Suppressor macrophage treated with lipopolysaccharide for 1 hour (primary cell): ENCODE measurements around the gene HDDC2.
"Not testable (repeated sequence)": the region's sequence is repeated elsewhere in the genome, so short reads cannot be mapped to it uniquely, and the experiment has no call there.

Source experiments
- DNase-seq, 3 donors: peaks; one replicate each; pipeline ENCODE4 v3.0.0-alpha.2; 2020 to 2022

The HDDC2 gene

DNA sequence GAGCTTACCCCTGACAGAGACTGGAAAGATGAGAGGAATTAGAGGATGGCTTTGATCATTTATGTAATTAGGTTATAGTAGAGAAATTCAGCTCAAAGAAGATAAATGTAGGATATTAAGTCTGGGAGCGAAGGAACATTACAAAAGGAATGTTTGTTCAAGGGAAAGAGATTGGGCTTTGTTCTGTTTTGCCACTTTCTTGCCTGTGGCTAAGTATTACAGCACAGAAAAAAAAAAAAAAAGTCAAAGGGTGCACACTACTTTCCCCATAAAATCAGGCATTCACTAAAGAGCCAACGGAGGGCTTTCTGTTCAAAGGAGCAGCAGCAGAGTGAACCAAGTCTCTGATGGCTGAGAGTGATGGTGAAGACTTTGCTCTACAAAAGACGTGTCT, 5.0 kb upstream of the HDDC2 start:
- no peak for DNase-seq

DNA sequence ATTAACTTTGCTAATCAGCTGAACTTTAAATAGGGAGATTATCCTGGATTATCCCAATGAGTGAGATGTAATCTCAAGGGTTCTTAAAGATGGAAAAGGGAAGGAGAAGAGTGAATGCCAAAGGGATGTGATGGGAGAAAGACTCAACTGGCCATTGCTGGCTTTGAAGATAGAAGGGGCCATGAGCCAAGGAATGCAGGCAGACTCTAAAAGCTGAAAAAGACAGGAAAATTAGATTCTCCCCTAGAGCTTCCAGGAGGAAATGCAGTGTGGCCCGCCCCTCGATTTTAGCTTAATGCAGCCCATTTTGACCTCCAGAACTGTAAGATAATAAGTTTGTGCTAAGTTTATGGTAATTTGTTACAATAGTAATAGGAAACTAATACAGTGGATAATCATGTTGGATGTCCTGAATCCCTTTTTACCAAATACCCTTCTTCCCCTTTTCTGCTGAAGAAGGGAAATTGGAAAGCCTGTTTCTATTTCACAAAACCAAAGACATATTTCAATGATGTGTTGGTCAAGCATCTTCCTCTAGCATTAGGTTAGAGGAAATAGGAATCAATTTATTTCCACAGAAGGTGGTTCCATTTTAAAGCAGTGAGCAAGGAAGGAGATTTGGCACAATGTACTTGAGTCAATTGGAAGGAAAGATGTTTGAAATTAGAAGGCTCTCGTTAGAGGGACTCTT, 3.3 kb upstream of the HDDC2 start:
- peak in 1 of 3 donors; percentile 14 for DNase-seq

DNA sequence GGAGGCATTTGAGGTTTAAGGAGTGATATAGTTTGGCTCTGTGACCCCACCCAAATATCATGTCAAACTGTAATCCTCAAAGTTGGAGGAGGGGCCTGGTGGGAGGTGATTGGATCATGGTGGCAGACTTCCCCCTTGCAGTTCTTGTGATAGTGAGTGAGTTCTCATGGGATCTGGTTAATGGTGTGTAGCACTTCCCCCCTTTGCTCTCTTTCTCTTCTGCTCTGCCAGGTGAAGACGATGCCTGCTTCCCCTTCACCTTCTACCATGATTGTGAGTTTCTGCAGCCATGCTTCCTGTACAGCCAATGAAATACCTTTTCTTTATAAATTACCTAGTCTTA, 1.7 kb upstream of the HDDC2 start:
- no peak for DNase-seq

DNA sequence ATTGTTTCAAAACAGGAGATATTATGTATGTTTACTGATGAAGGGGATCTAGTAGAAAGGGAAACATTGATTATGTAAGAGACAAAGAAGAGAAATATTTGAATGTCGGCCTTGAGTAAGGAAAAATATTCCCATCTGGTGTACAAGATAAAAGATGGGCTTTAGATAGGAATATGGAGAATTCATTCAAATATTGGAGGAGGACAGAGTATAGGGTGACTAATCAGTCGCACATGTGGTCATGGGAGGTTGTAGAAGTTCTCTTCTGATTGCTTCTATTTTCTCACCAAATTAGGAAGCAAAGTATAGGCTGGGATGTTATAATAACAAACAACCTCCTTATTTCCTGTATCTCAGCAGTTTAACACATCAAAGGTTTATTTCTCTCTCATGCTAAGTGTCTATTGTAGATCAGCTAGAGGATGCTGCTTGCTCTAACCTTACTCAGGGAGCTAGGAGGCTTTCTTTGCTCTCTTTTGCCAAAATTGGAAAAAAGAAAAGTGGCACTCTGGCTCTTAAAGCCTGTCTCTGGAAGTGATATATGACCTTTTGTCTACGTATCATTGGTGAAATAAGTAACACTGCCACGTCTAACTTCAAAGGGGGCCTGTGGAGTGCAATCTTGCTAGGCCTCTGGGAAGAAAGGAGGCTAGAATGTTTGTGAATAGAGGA, 1.2 kb upstream of the HDDC2 start:
- DNase-seq, result peak in 1 of 3 donors; percentile 29

GRCh38 chr6:125300992-125301434, 754 bp downstream of the HDDC2 start:
- peak; percentile 30 to 43 (median 38) for DNase-seq

- peak in 1 of 3 donors; percentile 14 for DNase-seq
Observed at GRCh38 chr6:125299257-125299656, 2.5 kb downstream of the HDDC2 start.

- peak; percentile 33 to 40 (median 37) for DNase-seq
Observed at GRCh38 chr6:125296471-125296870, 5.3 kb downstream of the HDDC2 start.

- DNase-seq, result no peak
Observed at GRCh38 chr6:125294925-125295324, 6.8 kb downstream of the HDDC2 start.

DNA sequence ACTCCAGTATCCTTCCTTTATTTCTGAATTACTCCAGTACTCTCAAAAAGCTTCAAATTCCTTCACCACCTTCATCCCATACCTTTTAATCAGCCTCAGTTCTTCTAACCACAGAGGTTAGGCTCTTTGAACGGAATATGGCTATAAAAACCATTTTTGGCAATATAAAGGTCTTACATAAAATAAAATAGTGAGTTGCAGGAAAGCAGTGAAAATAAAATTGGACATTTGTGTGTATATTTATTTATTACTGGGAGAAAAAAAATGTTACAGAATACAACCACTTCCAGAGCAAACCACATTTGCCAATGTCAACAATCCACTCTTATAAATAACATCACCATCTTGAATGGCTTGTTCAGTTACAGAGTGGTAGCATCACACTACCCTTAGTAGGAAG, 7.7 kb downstream of the HDDC2 start:
- no peak for DNase-seq

GRCh38 chr6:125293587-125293986, 8.2 kb downstream of the HDDC2 start:
- no peak for DNase-seq

- no peak for DNase-seq
Observed at GRCh38 chr6:125287718-125288117, 14.0 kb downstream of the HDDC2 start.

- no peak for DNase-seq
Observed at GRCh38 chr6:125285936-125286335, 15.8 kb downstream of the HDDC2 start.

DNA sequence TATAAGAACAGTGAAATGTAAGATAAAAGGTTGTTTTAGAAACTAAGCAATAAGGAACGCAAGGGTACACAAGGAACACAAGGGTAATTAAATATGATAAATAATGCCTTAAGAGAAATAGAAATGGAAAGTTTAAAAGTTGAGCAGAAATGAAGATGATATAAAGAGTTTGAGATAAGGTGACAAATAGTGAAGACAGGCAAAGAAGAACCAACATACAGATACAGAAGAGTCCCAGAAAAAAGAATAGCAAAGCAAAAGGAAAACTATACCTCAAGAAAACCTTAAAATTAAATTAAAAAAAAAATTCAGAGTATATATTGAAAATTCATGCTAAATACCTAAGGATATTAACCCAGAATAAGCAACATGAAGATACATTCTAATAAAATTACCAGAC, 16.4 kb downstream of the HDDC2 start:
- no peak for DNase-seq

- DNase-seq, result not testable (repeated sequence)
Observed at GRCh38 chr6:125282470-125282869, 19.3 kb downstream of the HDDC2 start.

DNA sequence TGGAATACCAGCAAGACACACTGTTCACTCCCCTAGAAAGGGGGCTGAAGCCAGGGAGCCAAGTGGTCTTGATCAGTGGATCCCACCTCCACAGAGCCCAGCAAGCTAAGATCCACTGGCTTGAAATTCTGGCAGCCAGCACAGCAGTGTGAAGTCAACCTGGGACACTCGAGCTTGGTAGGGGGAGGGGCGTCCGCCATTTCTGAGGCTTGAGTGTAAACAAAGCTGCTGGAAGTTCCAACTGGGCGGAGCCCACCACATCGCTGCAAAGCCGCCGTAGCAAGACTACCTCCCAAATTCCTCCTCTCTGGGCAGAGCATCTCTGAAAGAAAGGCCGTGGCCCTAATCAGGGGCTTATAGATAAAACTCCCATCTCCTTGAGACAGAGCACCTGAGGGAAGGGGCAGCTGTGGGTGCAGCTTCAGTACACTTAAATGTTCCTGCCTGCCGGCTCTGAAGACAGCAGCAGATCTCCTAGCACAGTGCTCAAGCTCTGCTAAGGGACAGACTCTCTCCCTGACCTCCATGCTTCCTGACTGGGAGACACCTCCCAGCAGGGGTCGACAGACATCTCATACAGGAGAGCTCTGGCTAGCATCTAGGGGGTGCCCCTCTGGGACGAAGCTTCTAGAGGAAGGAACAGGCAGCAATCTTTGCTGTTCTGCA, 21.3 kb downstream of the HDDC2 start:
- not testable (repeated sequence) for DNase-seq

DNA sequence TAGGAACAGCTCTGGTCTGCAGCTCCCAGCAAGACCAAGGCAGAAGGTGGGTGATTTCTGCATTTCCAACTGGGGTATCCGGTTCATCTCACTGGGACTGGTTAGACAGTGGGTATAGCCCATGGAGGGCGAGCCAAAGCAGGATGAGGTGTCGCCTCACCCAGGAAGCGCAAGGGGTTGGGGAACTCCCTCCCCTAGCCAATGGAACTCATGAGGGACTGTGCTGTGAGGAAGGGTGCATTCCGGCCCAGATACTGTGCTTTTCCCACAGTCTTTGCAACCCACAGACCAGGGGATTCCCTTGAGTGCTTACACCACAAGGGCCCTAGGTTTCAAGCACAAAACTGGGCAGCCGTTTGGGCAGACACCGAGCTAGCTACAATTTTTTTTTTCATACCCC, 21.8 kb downstream of the HDDC2 start:
- DNase-seq, result peak in 2 of 3 donors; percentile 46 to 51

DNA sequence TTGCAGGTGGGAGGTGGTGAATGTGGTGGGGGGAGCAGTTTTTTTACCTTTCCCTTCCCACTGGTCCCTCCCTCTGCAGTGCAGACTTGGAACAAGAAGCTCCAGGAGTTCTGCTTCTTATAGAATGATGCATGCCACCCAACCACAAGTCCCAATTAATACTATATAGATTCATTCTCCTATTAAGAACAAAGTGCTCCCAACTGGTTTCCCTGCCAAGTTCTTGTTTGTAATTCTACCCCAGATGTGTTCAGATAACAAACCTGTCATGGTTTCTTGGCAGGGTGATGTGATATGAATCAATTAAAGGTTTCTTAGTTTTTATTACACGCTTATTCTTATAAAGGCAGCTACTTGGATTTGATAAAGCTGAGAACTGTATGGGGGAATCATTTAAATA, 23.9 kb downstream of the HDDC2 start:
- DNase-seq, result no peak

GRCh38 chr6:125275779-125276178, 26.0 kb downstream of the HDDC2 start:
- DNase-seq, result no peak

DNA sequence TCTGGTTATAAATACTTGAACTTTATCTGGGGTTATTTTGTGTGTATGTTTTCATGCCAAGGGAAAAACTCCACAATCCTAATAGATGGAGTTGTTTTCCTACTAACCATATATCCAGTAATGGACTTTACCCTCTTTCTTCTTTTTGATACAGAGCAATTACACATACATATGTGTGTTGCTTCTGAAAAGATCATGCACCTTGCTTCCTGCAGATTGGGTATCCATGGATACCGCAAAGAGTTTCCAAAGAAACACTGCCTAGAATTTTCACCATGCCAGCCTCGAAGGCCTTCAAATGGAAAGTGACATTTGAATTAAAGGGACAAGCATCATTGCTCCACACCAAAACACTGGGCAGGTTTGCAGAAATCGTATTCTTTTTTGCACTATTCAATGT, 26.8 kb downstream of the HDDC2 start:
- no peak for DNase-seq

DNA sequence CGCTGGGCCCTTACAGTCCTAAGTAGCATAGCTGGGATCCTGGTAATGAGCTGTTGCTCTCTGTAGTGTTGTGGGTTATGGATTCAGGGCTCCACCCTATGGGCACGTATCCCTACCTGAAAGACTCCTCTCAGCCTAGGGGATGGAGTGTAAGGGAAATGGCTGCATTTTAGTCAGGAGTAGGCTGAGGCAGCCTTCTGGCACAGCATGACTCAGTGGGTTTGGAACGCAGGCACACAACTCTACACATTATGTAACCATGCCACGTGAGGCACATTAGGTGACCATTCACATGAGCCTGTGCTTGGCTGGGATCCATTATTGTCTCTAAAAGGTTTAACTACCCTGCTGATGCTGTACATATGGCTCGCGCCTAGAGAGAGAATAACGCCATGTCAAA, 27.8 kb downstream of the HDDC2 start:
- DNase-seq, result no peak

DNA sequence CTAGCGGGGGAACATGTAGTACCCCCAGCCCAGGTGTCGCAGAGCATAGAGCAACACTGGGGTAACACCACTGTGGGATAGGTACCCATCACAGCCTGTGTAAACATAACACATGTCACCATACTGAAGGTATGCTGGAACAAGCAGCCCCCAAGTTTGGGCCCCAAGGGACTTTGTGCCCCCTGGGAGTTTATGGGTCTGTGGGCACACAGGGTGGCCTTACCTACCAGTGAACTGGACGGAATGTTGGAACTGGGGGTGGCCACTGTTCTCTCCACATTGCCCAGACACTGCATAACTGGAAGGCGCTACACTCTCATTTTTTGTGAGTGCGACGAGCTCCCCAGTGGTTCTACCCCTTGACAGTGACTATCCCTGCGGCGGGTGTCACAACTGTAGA, 28.5 kb downstream of the HDDC2 start:
- no peak for DNase-seq

DNA sequence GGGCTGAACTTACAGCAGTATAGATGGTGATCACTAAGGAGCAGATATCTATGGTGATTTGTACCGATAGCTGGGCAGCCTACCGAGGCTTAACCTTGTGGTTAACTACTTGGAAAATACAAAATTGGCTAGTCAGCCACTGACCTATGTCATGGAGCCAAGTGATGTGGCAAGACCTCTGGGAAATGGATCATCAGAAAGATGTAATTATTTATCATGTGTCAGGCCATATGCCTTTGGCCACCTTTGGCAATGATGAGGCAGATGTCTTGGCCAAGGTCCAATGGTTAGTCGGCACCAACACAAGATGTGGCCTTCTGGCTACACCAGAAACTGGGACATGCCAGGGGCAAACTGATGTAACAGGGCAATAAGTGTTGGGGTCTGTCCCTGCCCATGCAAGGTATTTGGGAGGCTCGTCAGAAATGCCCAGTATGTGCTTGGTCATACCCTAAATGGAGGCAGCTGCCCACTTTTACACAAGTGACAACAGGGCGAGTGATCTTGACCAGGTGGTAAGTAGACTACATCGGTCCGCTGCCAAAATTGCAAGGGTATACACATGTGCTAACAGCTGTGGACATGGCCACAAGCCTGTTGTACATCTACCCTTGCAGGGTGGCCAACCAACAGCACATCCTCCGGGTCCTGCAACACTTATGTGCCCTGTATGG, 30.1 kb downstream of the HDDC2 start:
- DNase-seq, result no peak

- DNase-seq, result no peak
Observed at GRCh38 chr6:125270380-125270779, 31.4 kb downstream of the HDDC2 start.
